GM12864 (cell line): ENCODE measurements around the gene COA8.

Experiments used
- DNase-seq: peaks from one replicate; pipeline ENCODE4 v3.0.0-alpha.2; 2011; ENCODE audit warnings: low read depth
- H3K4me3 ChIP-seq: 2 replicates; pipeline ENCODE4 v1.5.1; 2011; ENCODE audit warnings: mild to moderate bottlenecking, low read depth, low read length, control low read depth
- TF ChIP-seq, protein P1 (sequence below): IDR thresholded peaks from 2 replicates; pipeline ENCODE4 v1.5.1; 2011; ENCODE audit warnings: low read depth, mild to moderate bottlenecking, moderate library complexity, low read length, control low read depth, inconsistent platforms; ENCODE audit errors: missing control alignments

COA8 gene

DNA sequence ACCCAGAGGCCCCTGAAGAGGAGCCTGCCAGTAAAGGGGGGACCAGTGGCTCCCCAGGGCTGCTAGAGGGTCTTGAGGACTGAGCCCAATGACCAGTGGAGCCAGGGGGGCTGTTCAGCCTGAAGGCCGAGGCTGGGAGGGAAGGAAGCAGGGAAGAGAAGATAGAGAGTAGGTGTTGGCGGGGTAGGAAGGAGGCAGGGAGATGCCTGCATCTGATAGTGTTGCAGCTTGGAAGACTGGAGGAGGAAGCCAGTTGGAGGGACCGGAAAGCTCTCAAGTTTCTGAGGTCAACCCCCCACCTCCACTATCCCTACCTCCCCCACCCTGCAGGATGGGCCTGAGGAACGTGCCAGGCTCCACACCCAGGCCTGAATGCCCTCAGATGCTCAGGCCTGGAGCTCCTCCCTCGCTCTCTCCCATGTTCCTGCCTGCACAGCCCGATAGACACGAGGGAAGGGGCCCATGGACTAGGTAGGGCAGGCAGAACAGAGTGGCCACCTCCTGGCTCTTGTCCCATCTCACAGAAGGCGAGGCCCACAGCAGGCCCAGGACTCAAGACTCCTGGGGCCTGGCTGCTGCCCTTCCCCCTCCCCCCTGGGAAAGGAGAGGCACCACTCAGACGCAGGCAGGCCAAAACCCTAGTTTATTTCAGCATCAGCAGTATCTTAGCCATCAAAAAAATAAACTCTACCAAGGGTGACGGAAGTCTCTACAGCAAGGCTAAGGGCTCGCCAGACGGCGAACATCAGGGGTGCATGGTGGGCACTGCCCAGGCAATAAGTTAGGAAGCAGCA, 43.5 kb upstream of the COA8 start:
- DNase-seq = no peak
- no peak overlapping the region for H3K4me3 ChIP-seq
- TF ChIP-seq, protein P1, sequence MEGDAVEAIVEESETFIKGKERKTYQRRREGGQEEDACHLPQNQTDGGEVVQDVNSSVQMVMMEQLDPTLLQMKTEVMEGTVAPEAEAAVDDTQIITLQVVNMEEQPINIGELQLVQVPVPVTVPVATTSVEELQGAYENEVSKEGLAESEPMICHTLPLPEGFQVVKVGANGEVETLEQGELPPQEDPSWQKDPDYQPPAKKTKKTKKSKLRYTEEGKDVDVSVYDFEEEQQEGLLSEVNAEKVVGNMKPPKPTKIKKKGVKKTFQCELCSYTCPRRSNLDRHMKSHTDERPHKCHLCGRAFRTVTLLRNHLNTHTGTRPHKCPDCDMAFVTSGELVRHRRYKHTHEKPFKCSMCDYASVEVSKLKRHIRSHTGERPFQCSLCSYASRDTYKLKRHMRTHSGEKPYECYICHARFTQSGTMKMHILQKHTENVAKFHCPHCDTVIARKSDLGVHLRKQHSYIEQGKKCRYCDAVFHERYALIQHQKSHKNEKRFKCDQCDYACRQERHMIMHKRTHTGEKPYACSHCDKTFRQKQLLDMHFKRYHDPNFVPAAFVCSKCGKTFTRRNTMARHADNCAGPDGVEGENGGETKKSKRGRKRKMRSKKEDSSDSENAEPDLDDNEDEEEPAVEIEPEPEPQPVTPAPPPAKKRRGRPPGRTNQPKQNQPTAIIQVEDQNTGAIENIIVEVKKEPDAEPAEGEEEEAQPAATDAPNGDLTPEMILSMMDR = no peak

DNA sequence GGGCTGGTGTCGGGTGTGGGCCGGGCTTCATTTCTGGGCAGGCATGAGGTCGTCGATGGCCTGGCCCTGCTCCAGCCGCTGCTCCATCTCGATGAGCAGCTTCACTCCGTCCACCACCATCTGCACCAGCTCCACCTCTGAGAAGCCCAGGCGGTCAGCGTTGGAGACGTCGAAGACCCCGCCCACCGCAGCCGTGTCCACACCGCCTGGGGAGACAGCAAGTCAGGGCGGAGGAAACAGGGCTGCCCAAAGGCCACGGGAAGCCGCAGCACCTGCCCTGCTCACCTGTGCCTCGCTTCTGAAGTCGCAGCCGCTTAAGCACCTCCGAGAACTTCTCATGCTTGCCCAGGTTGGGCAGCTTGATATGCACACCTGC, 42.9 kb upstream of the COA8 start:
- no peak for DNase-seq
- TF ChIP-seq, protein P1 = no peak

DNA sequence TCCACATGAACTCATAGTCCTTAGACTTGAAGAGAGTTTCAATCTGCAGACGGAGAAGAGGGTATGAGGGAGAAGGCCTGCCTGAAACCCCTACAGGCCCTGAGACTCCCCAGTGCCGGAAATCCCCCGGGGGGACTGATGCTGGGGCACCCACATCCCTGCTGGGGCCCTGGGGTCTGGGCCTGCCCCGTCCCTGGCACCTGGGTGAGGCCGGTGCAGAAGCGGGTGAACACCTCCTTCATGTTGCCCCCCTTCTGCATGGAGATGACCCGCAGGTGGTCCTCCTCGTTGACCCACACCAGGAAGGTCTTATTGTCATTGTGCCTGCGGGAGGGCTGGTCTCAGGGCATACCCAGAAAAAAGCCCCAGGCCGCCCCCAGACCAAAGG, 42.5 kb upstream of the COA8 start:
- TF ChIP-seq, protein P1 = no peak
- H3K4me3 ChIP-seq = no peak overlapping the region
- DNase-seq = no peak

More for the DNA sequence above, 42.9 kb upstream of the COA8 start:
- no peak overlapping the region for H3K4me3 ChIP-seq

DNA sequence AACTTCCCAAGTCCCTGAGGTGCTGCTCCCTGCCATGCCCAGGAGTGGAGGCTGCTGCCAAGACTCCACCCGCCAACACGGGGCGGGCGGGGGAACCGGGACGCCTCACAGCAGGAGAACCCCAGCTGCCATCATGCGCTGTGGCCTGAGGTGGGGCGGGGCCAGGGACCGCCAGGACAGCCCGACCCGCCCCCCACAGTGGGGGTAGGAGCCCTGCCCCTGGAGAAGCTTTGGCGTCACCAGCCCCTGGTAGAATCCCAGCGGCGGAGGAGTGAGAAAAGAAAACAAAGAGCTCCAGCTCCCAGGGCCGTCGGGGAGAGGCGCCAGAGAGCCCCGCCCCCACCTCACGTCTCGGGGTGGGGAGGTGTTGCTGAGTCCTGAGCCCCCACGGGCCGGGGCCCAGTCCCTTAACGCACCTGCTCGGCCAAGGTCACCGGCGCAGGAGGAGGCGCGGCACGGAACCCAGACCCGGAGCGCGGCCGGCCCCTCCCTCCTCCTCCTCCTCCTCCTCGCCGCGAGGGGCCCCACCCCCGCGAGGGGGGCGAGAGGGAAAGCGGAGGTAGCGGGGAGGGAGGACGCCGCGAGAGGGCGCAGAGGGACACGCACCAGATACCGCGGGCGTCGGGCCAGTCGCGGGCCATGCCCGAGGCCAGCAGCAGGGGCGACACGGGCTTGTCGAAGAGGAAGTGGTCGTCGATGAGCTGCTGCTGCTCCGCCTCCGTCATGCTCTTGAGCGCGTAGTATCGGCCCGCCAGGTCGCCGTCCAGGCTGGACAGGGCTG, 41.9 kb upstream of the COA8 start:
- H3K4me3 ChIP-seq = peak overlapping the region; percentile 52
- DNase-seq = no peak
- TF ChIP-seq, protein P1 = peak; percentile 43

DNA sequence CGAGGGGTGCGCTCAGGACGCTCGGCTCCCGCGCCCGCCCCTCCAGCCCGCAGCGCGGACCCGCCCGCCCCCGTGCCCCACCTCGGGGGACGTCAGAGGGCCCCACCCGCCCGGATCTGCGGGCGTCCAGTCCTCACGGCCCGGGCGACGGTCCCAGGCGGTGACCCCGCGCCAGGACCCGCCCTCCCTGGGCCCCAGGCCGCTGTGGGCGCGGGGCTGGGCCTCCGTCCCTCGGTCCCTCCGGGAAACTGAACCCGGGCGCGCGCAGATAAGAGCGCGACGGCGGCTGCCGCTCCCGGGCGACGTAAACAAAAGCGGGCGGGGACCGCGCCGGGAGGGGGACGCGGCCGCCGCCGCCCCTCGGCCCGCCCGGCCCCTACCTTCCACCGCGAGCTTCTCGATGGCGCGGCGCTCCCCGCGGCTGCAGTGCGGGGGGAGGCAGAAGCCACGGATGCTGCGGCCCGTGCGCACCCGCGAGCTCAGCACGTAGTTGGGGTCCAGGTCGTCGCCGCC, 41.3 kb upstream of the COA8 start:
- DNase-seq = no peak
- TF ChIP-seq, protein P1 = no peak
- peak overlapping the region; percentile 52 for H3K4me3 ChIP-seq

DNA sequence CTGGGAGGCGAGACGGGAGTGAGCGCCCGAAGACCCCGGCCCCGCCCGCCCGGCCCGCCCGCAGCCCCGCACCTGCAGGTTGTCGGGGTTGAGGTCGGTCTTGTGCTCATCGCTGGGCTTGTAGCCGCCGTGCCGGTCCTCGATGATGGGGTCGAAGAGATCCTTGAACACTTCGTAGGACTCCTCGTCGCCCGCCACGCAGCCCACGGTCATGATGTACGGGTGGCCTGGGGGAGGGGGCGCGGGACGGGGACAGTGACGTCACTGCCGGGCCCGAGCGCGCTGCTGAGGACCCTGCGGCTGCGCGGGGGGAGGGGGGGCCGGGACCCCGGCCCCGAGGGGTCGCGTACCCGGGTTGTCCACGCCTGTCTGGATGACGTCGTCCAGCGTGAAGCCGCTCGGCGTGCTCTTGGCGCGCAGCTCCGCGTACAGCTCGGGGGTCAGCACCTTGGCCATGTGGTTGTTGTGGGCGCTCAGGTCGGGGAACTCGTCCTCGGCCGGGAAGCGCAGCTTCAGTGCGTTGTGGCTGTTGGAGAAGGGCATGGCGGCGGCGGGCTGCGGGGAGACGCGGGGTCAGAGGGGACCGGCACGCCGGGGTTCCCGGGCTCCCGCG, 40.7 kb upstream of the COA8 start:
- peak overlapping the region; percentile 52 for H3K4me3 ChIP-seq
- no peak for DNase-seq
- TF ChIP-seq, protein P1 = no peak
